ENCODE measurements around the gene GSG1L.

GSG1L gene

GRCh38 chr16:27841061-27841801 is 222.3 kb downstream of the GSG1L start:
- TF ChIP-seq RAD21 (IDR thresholded peaks at IDR 0.05; ENCODE audit: low read depth) (no peak), EP300 (IDR thresholded peaks at IDR 0.05; ENCODE audit: borderline replicate concordance) (no peak), MAX (IDR thresholded peaks at IDR 0.05) (no peak), TAF1 (IDR thresholded peaks at IDR 0.05; ENCODE audit: low read depth) (no peak), YY1 (IDR thresholded peaks at IDR 0.05; ENCODE audit: low read depth) (no peak), FOXM1 (IDR thresholded peaks at IDR 0.05; ENCODE audit: borderline replicate concordance, low read depth) (no peak), EGR1 (IDR thresholded peaks at IDR 0.05) (no peak), CREB1 (IDR thresholded peaks at IDR 0.05; ENCODE audit: low read depth) (no peak), NFIC (IDR thresholded peaks at IDR 0.05) (no peak), TEAD4 (IDR thresholded peaks at IDR 0.05) (no peak)
- TF ChIP-seq, protein P1, sequence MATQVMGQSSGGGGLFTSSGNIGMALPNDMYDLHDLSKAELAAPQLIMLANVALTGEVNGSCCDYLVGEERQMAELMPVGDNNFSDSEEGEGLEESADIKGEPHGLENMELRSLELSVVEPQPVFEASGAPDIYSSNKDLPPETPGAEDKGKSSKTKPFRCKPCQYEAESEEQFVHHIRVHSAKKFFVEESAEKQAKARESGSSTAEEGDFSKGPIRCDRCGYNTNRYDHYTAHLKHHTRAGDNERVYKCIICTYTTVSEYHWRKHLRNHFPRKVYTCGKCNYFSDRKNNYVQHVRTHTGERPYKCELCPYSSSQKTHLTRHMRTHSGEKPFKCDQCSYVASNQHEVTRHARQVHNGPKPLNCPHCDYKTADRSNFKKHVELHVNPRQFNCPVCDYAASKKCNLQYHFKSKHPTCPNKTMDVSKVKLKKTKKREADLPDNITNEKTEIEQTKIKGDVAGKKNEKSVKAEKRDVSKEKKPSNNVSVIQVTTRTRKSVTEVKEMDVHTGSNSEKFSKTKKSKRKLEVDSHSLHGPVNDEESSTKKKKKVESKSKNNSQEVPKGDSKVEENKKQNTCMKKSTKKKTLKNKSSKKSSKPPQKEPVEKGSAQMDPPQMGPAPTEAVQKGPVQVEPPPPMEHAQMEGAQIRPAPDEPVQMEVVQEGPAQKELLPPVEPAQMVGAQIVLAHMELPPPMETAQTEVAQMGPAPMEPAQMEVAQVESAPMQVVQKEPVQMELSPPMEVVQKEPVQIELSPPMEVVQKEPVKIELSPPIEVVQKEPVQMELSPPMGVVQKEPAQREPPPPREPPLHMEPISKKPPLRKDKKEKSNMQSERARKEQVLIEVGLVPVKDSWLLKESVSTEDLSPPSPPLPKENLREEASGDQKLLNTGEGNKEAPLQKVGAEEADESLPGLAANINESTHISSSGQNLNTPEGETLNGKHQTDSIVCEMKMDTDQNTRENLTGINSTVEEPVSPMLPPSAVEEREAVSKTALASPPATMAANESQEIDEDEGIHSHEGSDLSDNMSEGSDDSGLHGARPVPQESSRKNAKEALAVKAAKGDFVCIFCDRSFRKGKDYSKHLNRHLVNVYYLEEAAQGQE (IDR thresholded peaks at IDR 0.05; ENCODE audit: low read depth), result no peak
- TF ChIP-seq, protein P2, sequence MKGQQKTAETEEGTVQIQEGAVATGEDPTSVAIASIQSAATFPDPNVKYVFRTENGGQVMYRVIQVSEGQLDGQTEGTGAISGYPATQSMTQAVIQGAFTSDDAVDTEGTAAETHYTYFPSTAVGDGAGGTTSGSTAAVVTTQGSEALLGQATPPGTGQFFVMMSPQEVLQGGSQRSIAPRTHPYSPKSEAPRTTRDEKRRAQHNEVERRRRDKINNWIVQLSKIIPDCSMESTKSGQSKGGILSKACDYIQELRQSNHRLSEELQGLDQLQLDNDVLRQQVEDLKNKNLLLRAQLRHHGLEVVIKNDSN (IDR thresholded peaks at IDR 0.05), result no peak

DNA sequence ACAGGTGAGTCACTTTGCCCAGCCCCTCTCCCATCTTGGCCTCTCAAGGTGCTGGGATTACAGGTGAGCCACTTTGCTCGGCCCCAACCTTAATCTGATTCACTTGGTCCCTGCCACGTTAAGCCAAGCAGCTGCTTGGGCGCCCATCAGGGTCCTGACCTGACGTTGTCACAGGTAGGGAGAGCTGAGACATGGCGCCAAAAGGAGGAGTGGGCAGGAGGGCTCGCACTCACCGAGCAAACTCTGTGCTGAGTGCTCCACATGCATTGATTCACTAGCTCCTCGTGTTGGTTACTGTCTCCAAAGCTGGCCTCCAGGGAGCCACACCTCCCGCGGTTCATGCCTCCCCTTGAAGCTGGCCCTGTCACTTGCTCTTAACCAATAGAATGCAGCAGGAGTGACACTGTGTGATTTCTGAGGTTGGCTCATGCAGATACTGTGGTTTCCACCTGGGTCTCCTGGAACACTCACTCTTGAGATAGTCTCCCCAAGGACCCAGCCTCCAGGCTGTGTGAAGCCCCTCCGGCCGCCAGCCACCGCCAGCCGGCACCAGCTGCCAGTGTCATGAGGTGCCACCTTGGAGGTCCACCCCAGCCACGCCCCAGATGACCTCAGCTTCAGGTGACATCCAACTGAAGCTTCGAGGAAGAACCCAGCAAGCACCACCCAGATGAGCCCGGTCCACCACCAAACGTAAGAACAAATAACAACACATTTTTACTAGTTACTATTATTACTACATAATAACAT is 223.0 kb downstream of the GSG1L start:
- TF ChIP-seq CREB1 (IDR thresholded peaks at IDR 0.05; ENCODE audit: low read depth) (no peak), TCF12 (IDR thresholded peaks at IDR 0.05; ENCODE audit: low read depth) (no peak), CEBPB (IDR thresholded peaks at IDR 0.05) (no peak), FOXM1 (IDR thresholded peaks at IDR 0.05; ENCODE audit: borderline replicate concordance, low read depth) (no peak), RAD21 (IDR thresholded peaks at IDR 0.05; ENCODE audit: low read depth) (no peak), TEAD4 (IDR thresholded peaks at IDR 0.05) (no peak), ZBTB7A (IDR thresholded peaks at IDR 0.05; ENCODE audit: low read depth) (no peak), EGR1 (IDR thresholded peaks at IDR 0.05) (no peak), EP300 (IDR thresholded peaks at IDR 0.05; ENCODE audit: borderline replicate concordance) (no peak), TAF1 (IDR thresholded peaks at IDR 0.05; ENCODE audit: low read depth) (no peak), MAX (IDR thresholded peaks at IDR 0.05) (no peak)
- TF ChIP-seq, protein P2 (IDR thresholded peaks at IDR 0.05), result no peak

DNA sequence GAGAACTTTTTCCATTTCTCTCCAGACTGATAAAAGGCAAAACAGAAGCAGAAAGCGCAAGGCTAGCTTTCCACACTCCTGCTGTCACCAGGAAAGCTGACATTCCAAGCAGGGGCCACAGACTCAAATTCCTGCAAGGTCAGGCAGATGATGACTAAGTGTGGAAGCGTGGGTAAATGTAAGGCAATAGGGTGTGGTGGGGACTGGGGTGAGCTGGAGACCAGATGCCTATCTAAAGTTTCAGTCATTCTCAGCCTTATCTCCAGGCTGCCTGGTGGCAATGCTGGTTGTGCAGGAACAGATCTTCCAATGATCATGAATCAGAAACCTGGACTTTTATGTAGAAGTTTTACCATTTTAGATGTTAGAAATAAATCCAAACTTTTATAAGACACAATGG is 224.1 kb downstream of the GSG1L start:
- no peak for TF ChIP-seq FOXM1 (IDR thresholded peaks at IDR 0.05; ENCODE audit: borderline replicate concordance, low read depth)
- TF ChIP-seq CEBPB (IDR thresholded peaks at IDR 0.05), result no peak
- no peak for TF ChIP-seq CREB1 (IDR thresholded peaks at IDR 0.05; ENCODE audit: low read depth)
- no peak for TF ChIP-seq ZBTB7A (IDR thresholded peaks at IDR 0.05; ENCODE audit: low read depth)
- no peak for TF ChIP-seq TEAD4 (IDR thresholded peaks at IDR 0.05)
- no peak for TF ChIP-seq TAF1 (IDR thresholded peaks at IDR 0.05; ENCODE audit: low read depth)
- TF ChIP-seq YY1 (IDR thresholded peaks at IDR 0.05; ENCODE audit: low read depth), result no peak
- no peak for TF ChIP-seq TCF12 (IDR thresholded peaks at IDR 0.05; ENCODE audit: low read depth)
- TF ChIP-seq, protein P2 (IDR thresholded peaks at IDR 0.05), result no peak
- TF ChIP-seq RAD21 (IDR thresholded peaks at IDR 0.05; ENCODE audit: low read depth), result no peak
- TF ChIP-seq EP300 (IDR thresholded peaks at IDR 0.05; ENCODE audit: borderline replicate concordance), result no peak
- TF ChIP-seq NFIC (IDR thresholded peaks at IDR 0.05), result no peak
- TF ChIP-seq MAX (IDR thresholded peaks at IDR 0.05), result no peak
- TF ChIP-seq, protein P1 (IDR thresholded peaks at IDR 0.05; ENCODE audit: low read depth), result no peak
- no peak for TF ChIP-seq EGR1 (IDR thresholded peaks at IDR 0.05)

DNA sequence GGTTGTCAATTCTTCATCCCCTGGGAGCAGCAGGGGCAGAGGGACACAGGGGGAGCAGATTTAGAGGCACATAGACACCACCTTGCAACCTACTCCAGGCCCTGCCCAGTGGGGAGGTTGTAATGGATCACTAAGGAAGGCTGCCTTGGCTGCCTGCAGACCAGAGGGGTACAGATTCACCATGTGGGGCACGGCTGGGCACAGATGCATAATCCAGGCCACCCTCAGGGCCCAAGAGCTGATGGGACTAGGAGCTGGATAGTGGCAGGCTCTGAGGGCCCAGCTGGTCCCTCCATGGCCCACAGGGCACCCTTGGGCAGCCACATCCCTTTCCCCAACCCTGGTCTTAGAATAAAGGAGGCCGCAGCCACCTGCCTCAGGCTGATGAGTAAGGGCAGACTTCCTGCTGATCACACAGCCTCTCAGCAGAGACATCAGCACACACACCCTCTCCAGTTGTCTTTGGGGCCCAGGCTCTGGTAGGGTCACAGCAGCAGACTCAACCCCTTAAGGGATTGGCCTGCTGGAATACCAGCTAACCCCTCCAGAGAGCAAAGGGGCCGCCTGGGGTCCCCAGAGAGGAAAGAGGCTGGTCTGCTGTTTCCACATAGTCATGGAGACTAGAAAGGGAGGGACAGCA is 224.9 kb downstream of the GSG1L start:
- TF ChIP-seq RAD21 (IDR thresholded peaks at IDR 0.05; ENCODE audit: low read depth) (no peak), TAF1 (IDR thresholded peaks at IDR 0.05; ENCODE audit: low read depth) (no peak), CEBPB (IDR thresholded peaks at IDR 0.05) (no peak), FOXM1 (IDR thresholded peaks at IDR 0.05; ENCODE audit: borderline replicate concordance, low read depth) (no peak), TCF12 (IDR thresholded peaks at IDR 0.05; ENCODE audit: low read depth) (no peak), ZBTB7A (IDR thresholded peaks at IDR 0.05; ENCODE audit: low read depth) (no peak), TEAD4 (IDR thresholded peaks at IDR 0.05) (no peak)
